ENCODE results near the gene ZNF599.
A peak's percentile ranks its signal among the peaks of the same experiment; 100 is the strongest.

The ZNF599 gene

DNA sequence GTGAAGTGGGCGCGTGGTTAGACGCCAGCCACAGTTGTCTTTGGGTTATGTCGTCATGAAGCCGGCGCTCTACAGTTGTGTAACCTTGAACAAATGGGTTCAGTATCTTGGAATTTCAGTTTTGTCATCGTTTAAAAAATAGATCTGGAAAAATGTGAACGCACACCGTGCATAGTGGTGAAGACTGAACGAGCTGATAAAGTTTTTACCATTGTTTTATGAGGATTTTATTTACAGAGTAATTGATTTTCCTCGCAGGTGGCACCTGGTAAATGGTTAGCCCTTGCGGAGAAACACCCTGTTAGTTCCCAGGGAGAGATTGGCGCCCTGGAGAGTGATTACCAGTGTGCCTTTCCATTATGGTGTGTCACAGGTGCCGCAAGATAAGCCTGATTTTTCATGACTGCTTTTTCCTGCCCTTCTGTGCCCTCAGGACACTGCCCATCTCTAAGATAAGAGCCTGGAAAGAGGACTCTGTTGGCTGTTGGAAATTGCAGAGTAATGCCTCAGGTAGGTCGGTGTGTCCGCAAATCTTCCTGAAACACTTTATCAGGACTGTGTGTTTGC is 38.4 kb downstream of the ZNF599 start:
- peak; percentile 84 for DNase-seq

- DNase-seq, result peak; percentile 91
Observed at GRCh38 chr19:34733746-34734536, 39.1 kb downstream of the ZNF599 start, which contains the start of gene ZNF181. Gene ZNF181, plus strand, starts transcription at chr19:34734243. Its CDS starts 795 bp downstream, at chr19:34735038.

GRCh38 chr19:34733266-34733745 is 39.7 kb downstream of the ZNF599 start:
- DNase-seq, result no peak

DNA sequence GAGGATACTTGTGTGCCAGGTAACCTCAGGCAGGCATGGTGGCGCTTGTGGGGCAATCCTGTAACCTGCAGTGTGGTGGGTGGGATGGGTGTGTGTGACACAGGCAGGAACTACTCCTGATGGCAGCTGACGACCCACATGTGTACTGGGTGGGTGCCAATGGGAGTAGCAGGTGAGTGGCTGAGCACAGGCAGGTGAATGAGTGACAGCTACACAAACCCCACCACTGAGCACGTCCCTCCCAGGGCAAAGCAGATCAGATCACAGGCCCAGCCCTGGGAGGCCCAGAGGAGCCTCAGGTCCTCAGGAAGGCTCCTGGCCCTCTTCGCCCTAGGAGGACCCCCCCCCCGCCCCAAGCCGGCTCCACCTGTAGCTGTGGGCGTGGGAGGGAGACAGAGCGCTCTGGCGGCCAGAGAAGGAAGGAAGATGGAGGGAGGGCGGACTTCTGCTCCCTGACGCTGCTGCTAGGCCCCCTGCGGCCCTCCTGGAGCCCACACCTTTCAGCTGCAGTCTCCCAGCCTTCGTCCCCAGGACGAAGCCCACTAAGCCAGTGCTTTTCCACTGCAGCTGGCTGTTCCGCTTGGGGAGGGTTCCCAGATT is 40.3 kb downstream of the ZNF599 start:
- DNase-seq, result no peak

- no peak for DNase-seq
Observed at GRCh38 chr19:34731964-34732363, 41.1 kb downstream of the ZNF599 start.

GRCh38 chr19:34731019-34731829 is 41.8 kb downstream of the ZNF599 start:
- DNase-seq, result no peak

DNA sequence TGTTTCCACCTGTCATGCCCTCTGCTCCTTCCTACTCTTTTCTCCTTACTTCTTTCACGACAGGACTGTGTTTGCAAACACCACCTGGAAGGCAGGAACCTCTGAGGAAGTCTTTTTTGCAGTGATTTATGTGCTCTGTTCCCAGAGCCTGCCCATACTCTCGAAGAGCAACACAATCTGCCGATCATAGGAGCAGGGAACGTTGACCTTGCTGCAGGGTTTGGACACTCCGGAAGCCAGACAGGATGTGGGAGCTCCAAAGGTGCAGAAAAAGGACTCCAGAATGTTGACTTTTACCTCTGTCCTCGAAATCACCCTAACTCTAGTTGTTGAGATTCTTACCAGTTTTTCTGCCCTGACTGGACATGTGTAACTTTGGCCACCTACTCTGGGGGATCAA is 47.6 kb downstream of the ZNF599 start:
- DNase-seq, result no peak

DNA sequence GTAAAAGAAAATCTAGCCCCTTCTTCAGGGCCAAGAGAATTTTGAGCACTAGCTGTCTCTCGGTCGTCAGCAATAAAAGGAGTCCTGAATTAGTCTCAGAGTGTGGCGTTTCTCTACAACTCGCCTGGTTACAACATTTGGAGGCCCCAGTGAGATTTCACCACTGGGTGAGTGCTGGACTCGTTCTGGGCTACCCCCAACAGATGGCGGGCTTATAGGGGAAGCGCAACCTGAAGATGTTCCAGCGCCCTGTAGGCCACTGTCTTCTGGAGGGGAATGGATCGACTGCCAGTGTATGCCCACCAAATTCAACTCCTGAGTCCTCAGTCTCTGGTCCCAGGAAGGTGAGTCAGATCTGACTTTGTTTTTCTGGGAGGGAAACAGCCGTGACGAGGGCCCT is 50.7 kb downstream of the ZNF599 start:
- DNase-seq, result no peak

GRCh38 chr19:34715357-34715756 is 57.7 kb downstream of the ZNF599 start:
- no peak for DNase-seq

- no peak for DNase-seq
Observed at GRCh38 chr19:34713262-34713637, 59.8 kb downstream of the ZNF599 start.

GRCh38 chr19:34712395-34713261 is 60.4 kb downstream of the ZNF599 start:
- DNase-seq, result peak; percentile 60

DNA sequence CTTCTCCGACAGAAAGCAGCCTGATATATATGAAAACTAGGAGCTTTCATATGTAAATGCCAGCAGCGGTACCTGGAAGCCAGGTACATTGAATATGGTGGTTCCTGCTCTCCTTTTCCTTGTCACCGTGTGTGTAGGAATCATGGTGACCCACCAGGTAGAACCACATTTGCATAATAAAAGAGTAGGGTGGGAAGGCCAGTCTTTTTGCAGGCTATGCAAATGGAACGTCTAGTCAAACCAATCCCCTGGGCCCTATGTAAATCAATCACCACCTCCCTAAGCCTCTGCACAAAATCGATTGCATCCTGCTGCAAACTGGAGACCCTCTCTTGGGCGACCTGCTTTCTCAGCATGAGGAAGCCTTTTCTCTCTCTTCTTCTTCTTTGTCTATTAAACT is 61.1 kb downstream of the ZNF599 start:
- DNase-seq, result no peak
